HG02678 (cell line): ENCODE data around the gene PINK1.

Experiments used
- ATAC-seq: cut with Tn5 transposase; IDR thresholded peaks from one replicate; pipeline ENCODE4 v1.9.1; 2021; ENCODE audit warnings: mild to moderate bottlenecking, moderate library complexity; ENCODE audit not compliant: unreplicated experiment

The PINK1 gene

DNA sequence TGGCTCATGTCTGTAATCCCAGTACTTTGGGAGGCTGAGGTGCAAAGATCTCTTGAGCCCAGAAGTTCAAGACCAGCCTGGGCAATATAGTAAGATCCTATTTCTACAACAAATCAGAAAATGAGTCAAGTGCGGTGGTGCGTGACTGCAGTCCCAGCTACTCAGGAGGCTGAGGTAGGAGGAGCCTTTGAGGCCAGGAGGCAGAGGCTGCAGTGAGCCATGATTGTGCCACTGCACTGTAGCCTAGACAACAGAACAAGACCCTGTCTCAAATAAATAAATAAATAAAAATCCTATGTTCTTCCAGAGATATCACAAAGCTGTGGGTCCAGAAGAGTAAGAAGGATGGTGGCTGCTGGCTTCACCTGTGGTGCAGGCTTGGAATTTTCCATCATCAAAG is 22.3 kb upstream of the PINK1 start:
- ATAC-seq: no peak

DNA sequence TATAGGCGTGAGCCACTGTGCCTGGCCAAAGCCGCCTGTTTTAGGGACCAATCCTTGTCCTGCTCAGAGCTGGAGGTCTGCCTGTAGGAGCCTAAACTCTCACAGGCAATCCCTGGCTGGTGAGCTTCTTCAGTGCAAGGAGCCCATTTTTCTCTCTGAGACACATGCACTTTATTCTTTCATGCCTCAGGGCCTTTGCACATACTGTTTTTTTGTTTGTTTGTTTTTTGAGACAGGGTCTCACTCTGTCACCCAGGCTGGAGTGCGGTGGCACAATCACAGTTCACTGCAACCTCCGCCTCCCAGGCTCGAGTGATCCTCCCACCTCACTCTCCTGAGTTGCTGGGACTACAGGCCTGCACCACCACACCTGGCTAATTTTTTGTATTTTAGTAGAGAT is 21.6 kb upstream of the PINK1 start:
- no peak for ATAC-seq

DNA sequence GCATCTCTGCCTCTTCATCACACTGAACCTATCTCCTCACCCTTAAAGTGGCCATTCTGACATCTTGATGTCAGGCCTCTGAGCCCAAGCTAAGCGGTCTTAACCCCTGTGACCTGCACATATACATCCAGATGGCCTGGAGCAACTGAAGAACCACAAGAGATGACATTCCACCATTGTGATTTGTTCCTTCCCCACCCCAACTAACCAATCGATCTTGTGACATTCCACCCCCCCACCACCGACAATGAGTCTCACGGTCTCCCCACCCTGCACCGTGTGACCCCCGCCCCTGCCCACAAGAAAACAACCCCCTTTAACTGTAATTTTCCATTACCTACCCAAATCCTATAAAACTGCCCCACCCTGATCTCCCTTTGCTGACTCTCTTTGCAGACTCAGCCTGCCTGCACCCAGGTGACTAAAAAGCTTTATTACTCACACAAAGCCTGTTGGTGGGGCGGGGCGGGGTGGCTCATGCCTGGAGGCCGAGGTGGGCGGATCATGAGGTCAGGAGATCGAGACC is 21.0 kb upstream of the PINK1 start:
- ATAC-seq: no peak

DNA sequence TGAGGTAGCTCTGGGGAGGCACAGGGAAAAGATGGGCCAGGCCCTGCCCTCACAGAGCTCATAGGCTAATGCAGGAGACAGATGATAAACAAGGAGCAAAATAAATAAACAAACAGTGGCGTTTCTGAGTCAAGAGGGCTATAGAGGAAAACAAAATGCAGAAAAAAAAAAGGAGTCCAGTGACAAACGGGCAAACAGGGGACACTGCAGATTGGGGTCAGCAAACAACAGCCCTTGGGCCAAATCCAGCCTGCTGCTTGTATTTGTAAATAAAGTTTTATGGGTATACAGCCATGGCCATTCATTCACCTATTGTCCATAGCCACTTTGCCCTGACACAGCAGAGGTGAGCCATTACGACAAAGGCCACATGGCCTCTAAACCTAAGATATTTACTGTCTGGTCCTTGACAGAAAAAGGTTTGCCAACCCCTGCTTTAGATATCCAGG is 19.1 kb upstream of the PINK1 start:
- ATAC-seq: no peak

DNA sequence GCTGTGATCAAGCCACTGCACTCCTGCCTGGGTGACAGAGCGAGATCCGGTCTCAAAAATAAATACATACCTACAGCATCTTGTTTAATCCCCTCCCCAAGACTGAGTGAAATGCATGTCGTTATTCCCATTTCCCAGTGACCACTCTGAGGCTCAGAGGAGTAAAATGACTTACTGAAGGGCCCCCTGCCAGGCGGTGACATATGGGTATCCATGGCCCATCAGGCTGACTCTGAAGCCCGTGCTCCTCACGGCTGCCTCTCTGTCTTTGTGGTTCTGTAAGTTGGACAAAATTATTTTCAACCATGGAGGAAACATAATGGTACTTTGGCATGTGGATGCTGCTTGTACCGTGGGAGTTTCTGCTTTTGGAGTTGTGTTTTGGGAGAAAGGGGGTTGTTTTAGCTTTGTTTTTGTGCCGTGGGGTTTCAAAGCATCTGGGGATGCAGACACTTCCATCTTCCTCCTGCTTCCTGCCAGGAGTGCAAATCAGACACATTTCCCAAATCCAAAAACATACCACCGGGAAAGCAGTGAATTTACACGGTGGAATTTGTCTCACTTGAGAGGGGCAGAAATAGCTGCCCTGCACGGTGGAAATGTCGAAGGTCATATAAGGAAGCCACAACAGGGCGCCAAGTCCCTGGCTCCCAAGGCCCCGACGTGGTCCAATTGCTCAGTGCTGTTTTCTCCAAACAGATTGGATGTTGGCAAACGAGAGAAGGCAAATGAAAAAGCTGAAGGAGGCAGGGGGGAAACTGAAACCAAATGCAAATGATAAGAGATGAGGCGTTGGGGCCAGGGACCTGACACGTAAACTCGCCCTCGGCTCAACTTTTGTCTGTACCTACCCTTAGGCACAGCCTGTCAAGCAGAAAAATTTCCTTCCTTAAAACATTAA is 17.1 kb upstream of the PINK1 start:
- no peak for ATAC-seq

DNA sequence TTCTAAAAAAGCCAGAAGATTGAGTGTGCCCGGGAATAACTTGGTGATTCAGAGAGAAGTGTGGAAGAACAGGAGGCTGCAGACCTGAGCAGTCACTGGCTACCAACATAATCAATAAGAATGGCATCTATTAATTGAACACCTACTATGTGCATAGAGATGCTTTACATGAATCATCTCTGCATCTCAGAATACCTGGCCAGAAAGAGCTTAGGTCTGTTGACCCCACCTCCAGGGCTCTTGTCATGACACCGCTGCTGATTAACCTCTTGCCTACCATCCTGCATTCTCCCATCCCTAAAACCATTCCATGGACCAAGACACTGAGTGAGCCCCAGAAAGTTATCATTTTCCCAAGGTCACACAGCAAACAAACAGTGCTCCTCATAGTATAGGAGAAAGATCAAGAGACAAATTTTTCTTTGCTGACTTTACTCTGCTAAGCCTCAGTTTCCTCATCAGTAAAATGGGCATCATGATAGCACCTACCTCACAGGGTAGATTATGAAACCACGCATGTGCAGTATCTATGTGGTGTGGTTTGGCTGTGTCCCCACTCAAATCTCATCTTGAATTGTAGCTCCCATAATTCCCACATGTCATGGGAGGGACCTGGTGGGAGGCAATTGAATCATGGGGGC is 16.3 kb upstream of the PINK1 start:
- no peak for ATAC-seq

DNA sequence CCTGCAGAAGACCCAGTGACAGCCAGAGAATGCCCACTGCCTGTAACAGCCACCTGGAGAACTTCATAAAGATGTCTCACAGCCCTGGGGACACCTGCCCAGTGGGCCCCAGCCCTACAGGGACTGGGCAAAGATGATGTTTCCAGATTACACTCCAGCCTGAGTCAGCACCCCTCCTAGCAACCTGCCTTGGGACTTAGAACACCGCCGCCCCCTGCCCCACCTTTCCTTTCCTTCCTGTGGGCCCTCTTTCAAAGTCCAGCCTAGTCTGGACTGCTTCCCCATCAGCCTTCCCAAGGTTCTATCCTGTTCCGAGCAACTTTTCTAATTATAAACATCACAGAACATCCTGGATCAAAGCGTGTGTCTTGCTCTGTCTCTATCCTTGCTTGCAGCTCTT is 14.7 kb upstream of the PINK1 start:
- no peak for ATAC-seq

DNA sequence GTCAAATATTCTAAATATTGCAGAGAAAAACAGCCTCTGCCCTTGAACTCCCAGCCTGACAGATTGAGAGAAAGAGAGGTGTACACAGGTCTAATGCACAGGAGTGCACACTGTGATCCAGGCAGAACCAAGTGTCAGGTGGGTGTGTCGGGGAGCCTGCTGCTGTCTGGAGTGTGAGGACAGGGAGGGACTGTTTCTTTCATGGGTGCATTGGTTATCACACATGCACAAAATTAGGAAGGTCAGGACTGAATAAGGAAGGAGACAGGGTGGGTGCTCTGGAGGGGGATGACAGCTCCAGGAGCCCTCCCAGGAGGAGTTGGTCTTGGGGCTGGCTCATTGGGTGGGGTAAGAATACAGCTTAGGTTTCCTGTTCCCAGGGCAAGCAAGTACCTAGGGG is 13.3 kb upstream of the PINK1 start:
- no peak for ATAC-seq

DNA sequence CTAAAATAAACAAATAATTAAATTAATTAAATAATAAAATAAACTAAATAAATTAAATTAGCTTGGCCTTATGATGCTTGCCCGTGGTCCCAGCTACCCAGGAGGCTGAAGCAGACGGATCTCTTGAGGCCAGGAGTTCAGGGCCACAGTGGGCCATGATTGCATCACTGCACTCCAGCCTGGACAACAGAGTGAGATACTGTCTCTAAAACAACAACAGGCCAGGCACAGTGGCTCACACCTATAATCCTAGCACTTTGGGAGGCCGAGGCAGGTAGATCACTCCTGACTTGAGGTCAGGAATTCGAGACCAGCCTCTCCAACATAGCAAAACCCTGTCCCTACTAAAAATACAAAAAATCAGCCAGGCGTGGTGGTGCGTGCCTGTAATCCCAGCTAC is 12.2 kb upstream of the PINK1 start:
- no peak for ATAC-seq

DNA sequence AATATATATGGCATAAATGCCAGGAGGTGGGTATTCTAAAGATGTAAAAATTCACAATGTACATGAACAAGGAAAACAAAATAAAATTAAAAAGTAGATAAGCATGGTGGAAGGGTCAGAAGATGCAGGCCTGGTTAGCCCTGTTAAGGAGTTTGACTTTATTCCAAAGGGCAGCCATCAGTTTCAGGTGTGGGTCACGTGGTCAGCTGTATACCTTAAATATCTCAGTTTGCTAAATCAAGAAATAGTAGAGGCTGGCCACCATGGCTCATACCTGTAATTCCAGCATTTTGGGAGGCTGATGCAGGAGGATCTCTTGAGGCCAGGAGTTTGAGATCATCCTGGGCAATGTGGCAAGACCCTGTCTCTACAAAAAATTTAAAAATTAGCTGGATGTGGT is 8.5 kb upstream of the PINK1 start:
- no peak for ATAC-seq

DNA sequence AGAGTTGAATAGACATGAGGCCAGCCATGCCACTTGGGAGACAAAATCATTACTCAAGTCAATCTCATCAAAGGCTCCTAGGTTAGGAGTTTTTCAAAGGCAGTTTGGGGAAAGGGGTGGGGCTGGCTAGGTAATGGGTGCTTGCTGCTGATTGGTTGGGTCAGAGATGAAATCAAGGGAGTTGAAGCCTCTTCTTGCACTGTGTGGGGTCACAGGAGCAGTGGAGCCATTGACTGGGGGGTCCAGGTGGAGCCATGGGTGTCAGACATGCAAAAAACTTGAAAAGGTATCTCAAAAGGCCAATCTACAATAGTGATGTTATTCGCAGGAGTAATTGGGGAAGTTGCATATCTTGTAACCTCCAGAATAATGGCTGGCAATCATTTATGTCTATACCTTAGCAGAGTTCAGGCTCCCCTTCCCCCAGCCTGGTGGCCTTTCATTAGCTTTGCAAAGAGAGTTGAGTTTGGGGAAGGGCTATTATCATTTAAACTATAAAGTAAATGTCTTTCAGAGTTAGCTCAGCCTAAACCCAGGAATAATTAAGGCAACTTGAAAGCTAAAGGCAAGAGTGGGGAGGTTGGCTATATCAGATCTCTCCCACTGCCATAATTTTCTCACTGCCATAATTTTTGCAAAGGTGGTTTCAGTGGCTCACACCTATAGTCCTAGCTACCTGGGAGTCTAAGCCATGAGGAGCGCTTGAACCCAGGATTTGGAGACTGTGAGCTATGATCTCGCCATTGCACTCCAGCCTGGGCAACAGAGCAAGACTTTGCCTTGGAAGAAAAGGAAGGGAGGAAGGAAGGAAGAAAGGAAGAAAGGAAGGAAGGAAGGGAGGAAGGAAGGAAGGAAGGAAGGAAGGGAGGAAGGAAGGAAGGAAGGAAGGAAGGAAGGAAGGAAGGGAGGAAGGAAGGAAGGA is 7.8 kb upstream of the PINK1 start:
- no peak for ATAC-seq

DNA sequence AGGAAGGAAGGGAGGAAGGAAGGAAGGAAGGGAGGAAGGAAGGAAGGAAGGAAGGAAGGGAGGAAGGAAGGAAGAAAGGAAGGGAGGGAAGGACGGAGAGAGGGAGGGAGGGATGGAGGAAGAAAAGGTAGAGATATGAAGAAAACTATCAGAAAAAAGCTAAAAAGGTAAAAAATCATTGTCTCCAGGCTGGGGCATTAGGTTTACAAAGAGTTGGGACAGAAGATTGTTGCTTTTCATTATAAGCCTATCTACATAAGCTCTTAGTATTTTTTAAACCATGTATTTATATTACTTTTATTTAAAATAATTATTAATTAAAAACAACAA is 7.2 kb upstream of the PINK1 start:
- ATAC-seq: no peak

DNA sequence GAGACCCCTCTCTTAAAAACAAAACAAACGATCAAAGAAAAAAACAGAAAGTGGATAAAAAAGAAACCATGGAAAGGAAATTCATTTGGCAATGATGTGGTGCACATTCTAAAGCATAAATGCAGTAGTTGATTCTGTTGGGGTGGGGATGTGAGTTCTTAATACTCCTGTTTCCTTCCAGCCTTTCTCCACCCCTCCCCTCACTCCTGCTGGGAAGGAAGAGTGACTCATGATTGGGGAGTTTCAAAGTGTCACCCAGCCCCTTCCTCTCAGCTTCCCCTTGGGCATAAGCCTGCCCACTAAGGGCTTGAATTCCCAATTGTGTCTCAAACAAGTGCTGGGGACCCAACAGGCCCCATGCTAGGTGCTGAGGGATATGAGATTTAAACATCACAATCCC is 6.7 kb upstream of the PINK1 start:
- no peak for ATAC-seq

DNA sequence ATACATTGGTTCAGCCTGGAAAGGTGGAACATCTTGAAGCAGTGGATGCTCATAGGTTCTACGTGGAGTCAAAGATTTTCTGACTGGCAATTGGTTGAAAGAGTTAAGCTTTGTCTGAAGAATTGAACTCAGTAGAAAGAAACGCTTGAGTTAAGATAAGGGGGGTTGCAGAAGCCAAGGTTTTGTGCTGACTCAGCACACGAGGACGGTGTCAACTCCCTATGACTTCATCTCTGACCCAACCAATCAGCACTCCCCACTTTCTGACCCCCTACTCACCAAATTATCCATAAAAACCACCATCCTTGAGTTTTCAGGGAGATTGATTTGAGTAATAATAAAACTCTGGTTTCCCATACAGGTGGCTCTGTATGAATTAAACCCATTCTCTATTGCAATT is 2.5 kb upstream of the PINK1 start:
- ATAC-seq: no peak

DNA sequence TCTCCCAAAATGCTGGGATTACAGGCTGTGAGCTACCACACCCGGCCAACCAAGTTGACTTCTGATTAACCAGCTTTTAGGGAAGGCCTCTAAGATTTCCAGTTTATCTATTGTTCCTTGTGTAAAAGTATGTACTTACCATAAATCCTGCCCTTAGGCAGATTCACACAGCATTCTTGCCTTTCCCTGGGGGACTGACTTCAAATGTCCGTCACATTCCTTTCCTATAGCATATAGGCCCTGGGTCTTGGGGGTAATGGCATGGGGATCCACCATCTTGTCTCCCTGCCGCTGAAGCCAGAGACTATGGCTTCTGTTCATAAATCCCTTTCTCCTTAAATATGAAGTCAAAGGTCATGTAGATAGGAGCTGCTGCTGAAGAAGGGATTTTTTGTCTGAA is 872 bp upstream of the PINK1 start:
- no peak for ATAC-seq

DNA sequence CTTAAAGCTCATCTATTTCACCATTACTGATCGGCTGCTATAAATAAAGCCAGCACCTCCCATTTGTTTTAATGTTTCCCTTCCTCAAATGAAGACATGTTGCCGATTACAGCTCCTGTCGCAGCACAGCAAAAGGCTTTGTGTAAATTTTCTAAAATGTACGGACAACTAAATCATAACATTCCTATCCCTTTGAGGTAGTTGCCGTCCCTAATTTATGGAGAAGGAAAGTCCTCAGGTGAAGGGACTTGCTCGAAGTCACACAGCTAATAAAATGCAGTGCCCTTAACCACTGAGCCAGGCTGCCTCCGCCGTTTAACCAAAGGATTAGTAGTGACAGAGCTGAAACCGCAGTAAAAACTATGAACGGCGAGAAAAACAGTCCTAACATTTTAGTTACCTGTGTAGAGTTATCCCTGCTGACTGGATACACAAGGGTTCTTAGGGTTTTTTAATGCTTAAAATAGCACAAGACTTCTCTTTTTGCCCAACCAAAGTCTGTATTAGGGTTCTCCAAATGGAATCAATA is 871 bp downstream of the PINK1 start:
- no peak for ATAC-seq

DNA sequence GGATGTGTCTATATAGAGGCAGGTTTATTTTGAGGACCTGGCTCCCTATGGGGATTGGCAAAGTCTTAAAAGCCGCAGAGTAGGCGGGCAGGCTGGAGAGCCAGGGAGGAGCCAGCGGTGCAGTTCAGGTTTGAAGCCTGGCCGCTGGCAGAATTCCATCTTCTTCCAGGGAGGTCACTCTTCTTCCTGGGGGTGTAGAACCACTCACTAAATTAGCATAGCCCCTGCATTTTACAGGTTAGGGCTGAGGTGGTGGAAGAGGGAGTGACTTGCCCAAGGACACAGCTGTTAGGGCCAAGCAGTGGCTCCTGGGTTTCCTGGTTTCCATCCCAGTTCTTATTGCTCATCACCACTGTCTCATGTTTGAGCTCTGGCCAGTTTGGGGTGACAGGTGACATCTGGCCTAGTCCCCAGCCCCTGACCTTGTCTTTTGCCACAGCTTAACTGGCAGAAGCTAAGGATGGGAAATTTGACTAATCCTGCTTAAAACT is 1.4 kb downstream of the PINK1 start:
- no peak for ATAC-seq

DNA sequence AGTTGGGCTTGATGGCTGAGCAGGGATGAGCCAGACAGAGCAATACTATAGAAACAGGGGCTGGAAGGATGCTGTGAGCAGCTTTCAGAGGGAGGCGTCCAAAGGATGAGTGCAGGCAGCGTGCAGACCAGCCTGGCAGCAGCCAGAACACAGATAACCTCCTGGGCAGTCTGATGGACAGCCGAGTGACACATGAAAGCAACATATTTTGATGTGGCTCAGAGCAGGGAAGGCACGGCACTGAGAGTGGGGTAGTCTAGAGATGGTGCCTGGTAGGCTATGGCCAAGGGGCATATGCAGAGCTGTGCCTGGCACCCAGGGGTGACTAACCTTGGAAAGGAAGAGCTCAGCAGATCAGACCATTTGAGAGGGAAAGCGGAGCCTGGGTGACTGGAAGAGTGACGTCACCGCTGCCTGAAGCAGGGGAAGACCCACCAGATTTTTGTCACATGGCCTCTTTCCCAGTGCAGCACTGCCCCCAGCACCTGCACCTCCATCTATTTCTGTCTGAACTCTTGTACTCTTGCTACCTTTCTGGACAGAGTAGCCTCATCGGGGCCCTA is 3.6 kb downstream of the PINK1 start:
- ATAC-seq: no peak

DNA sequence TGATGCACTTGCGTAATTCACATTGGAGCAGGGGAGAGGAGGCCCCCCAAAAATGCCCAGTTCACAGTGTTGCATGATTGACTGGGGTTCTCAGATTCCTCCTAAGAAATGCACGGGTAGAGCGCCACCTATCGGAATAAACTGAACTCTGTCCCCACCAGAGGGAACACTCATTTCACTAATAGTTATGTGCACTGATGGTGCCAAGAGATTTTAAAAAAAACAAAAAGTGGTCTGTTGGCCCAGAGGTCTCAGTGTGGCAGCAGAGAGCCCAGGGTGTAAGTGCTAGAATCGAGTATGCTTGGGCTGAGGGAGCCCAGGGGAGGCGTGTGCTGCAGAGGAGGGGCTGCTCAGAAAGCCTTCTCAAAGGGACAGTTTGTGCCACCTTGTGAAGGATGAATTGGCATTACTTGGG is 6.9 kb downstream of the PINK1 start:
- no peak for ATAC-seq

DNA sequence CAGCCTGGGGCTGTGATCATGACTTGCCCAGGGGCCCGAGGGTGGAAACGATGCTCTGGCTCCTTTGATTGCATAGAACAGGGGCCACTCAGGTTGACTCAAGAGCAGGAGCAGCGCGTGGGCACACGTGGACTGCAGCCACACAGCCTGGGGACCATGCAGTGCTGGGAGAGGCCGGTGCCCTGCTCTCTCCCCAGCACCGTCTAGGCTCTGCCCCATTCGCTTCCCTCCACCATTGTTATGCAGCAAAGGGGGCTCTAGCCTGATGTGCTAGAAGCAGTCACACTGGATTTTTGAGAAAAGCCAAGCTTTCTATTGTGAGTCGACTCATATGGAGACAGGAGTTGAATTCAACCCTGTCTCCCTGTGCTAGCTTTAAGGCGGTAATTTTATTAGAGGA is 8.7 kb downstream of the PINK1 start:
- no peak for ATAC-seq

DNA sequence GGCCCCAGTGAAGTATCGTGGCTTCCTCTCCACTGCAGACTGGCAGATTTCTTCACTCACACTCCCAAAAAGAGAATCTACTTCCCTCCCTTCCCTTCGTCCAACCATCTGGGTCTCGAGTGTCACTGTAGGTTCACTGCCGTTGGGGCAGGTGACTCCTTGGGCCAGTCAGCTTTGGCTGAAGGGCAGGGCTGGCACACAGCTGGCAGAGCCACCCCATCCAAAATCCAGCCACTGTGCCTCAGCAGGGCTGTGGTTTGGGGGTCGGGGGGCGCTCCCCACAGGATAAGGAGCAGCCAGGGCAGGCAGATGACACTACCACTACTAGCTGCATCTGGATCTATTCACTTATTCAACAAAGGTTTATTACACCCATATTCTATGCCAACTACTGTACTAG is 9.8 kb downstream of the PINK1 start:
- ATAC-seq: no peak
